Smooth muscle cell (in vitro differentiated cells): ENCODE data around the gene KATNAL2. TPM values are rescaled to one million over a fixed set of nuclear protein-coding genes. Genes with fewer than 3 reads are reported as not detected.
"Not testable (repeated sequence)": the region's sequence is repeated elsewhere in the genome, so short reads cannot be mapped to it uniquely, and the experiment has no call there.

Experiments used
- DNase-seq: peaks from one replicate; lab custom pipeline; 2025; ENCODE audit not compliant: unreplicated experiment; lab: John Stamatoyannopoulos, UW
- H2AFZ ChIP-seq: fragments of 200-600 bp; sonication (generic); 2 replicates; pipeline ENCODE4 v1.6.0; 2016; ENCODE audit warnings: antibody characterized with exemption, low read depth, mild to moderate bottlenecking
- H3F3A ChIP-seq: fragments of 200-600 bp; sonication (generic); 2 replicates; pipeline ENCODE4 v1.6.0; 2017; ENCODE audit warnings: antibody characterized with exemption, low read depth
- H3K27ac ChIP-seq: fragments of 200-600 bp; sonication (generic); 2 replicates; pipeline ENCODE4 v1.5.1; 2016; ENCODE audit warnings: low read depth, mild to moderate bottlenecking
- H3K27me3 ChIP-seq: fragments of 200-600 bp; sonication (generic); 2 replicates; pipeline ENCODE4 v1.6.1; 2016; ENCODE audit warnings: low read depth, mild to moderate bottlenecking
- H3K36me3 ChIP-seq: fragments of 200-600 bp; sonication (generic); 2 replicates; pipeline ENCODE4 v1.5.1; 2016; ENCODE audit warnings: low read depth
- H3K4me1 ChIP-seq: fragments of 200-600 bp; sonication (generic); 2 replicates; pipeline ENCODE4 v1.5.1; 2016; ENCODE audit warnings: low read depth
- H3K4me2 ChIP-seq: fragments of 200-600 bp; sonication (generic); 2 replicates; pipeline ENCODE4 v1.6.0; 2016; ENCODE audit warnings: mild to moderate bottlenecking
- H3K4me3 ChIP-seq: fragments of 200-600 bp; sonication (generic); 2 replicates; pipeline ENCODE4 v1.5.1; 2016; ENCODE audit warnings: mild to moderate bottlenecking
- H3K79me2 ChIP-seq: fragments of 200-600 bp; sonication (generic); 2 replicates; pipeline ENCODE4 v1.6.0; 2016; ENCODE audit warnings: low read depth, mild to moderate bottlenecking
- H3K9ac ChIP-seq: fragments of 200-600 bp; sonication (generic); 2 replicates; pipeline ENCODE4 v1.6.0; 2016; ENCODE audit warnings: low read depth
- H3K9me3 ChIP-seq: fragments of 200-600 bp; sonication (generic); replicated peaks from 2 replicates; pipeline ENCODE4 v1.5.1; 2016; ENCODE audit warnings: low read depth
- H4K20me1 ChIP-seq: fragments of 200-600 bp; sonication (generic); 2 replicates; pipeline ENCODE4 v1.6.0; 2016; ENCODE audit warnings: low read depth
- CTCF ChIP-seq: fragments of 200-600 bp; sonication (generic); IDR thresholded peaks from 2 replicates; pipeline ENCODE4 v1.5.1; 2017; ENCODE audit warnings: borderline replicate concordance, mild to moderate bottlenecking, antibody characterized with exemption; ENCODE audit not compliant: insufficient read depth, poor library complexity, severe bottlenecking
- WGBS: methylation state at CpG from one replicate; pipeline ENCODE4 v1.1.7; 2016; ENCODE audit warnings: low lambda C conversion rate; 5-methylcytosine and 5-hydroxymethylcytosine counted together
- polyA plus RNA-seq: library from polyadenylated mRNA; unstranded; fragments of >200 nt; fragmentation: Nextera tagmentation; extraction: Ambion mirVana; gene quantifications from 2 replicates; pipeline ENCODE4 v1.2.1, GENCODE V29; 2016
- total RNA-seq: library from RNA; depleted of rRNA; stranded (reverse); fragments of >200 nt; gene quantifications from 2 replicates; pipeline ENCODE4 v1.2.3, GENCODE V29; 2014

The KATNAL2 gene
- total and polyA plus RNA-seq, 2 experiments from 2014 or later = 0.31 to 2.1 TPM

- H3K9me3 ChIP-seq, DNase-seq, H4K20me1 ChIP-seq, H3K9ac ChIP-seq, H2AFZ ChIP-seq, H3K4me1 ChIP-seq, H3F3A ChIP-seq, H3K27ac ChIP-seq, H3K27me3 ChIP-seq, H3K4me3 ChIP-seq, H3K4me2 ChIP-seq, H3K36me3 ChIP-seq, H3K79me2 ChIP-seq: not testable (repeated sequence)
- WGBS = 93% methylated on average over 14 of the region's 29 CpGs
Observed at GRCh38 chr18:47028738-47029137, 111.3 kb downstream of the KATNAL2 start.

- no CpG with 5 or more reads among the region's 55 CpGs for WGBS
- H3K9me3 ChIP-seq = not testable (repeated sequence)
Observed at GRCh38 chr18:47029684-47030353, 112.4 kb downstream of the KATNAL2 start.

GRCh38 chr18:47030887-47031286, 113.5 kb downstream of the KATNAL2 start:
- H3K27me3 ChIP-seq, H3K9ac ChIP-seq, H4K20me1 ChIP-seq, H3K4me3 ChIP-seq, H3K36me3 ChIP-seq, H3K9me3 ChIP-seq, H3K79me2 ChIP-seq, H2AFZ ChIP-seq, H3K4me2 ChIP-seq, H3K4me1 ChIP-seq, DNase-seq, H3F3A ChIP-seq, H3K27ac ChIP-seq: not testable (repeated sequence)
- WGBS = 95% methylated on average over 4 of the region's 12 CpGs

More at GRCh38 chr18:47029684-47030353, 112.4 kb downstream of the KATNAL2 start:
- not testable (repeated sequence) for H3K4me1 ChIP-seq, H3K79me2 ChIP-seq, H3K36me3 ChIP-seq, H3K4me2 ChIP-seq, H3K27me3 ChIP-seq, DNase-seq, H3K9ac ChIP-seq, H3F3A ChIP-seq, H3K4me3 ChIP-seq, H2AFZ ChIP-seq, H3K27ac ChIP-seq, H4K20me1 ChIP-seq

- H3K27ac ChIP-seq = no peak overlapping the region
- H3K9me3 ChIP-seq = no peaks in the 10 kb centered on the region
- no peak overlapping the region for H2AFZ ChIP-seq
- H3K4me2 ChIP-seq = no peak overlapping the region
- no peaks in the 10 kb centered on the region for H3K4me1 ChIP-seq
- H3K4me3 ChIP-seq = no peak overlapping the region
- H4K20me1 ChIP-seq = no peaks in the 10 kb centered on the region
- no peak overlapping the region for H3K9ac ChIP-seq
- H3F3A ChIP-seq = no peaks in the 10 kb centered on the region
- WGBS = 95% methylated on average over 19 of the region's 19 CpGs
- no peaks in the 10 kb centered on the region for H3K79me2 ChIP-seq
- no peaks in the 10 kb centered on the region for H3K27me3 ChIP-seq
- H3K36me3 ChIP-seq = no peaks in the 10 kb centered on the region
- no peak for TF ChIP-seq CTCF
- DNase-seq = no peak
Observed at GRCh38 chr18:47032945-47033344, 115.5 kb downstream of the KATNAL2 start.

- not testable (repeated sequence) for H3K79me2 ChIP-seq, H3K27me3 ChIP-seq, H3F3A ChIP-seq, H3K9me3 ChIP-seq, H4K20me1 ChIP-seq, H3K4me2 ChIP-seq, H3K4me1 ChIP-seq, H3K36me3 ChIP-seq, H3K4me3 ChIP-seq, H3K9ac ChIP-seq, H3K27ac ChIP-seq, DNase-seq, H2AFZ ChIP-seq
- 97% methylated on average over 28 of the region's 28 CpGs for WGBS
Observed at GRCh38 chr18:47034591-47034990, 117.2 kb downstream of the KATNAL2 start.
